HG03558 (cell line): ENCODE data around the gene GSTM4.
"Not testable (repeated sequence)": the region's sequence is repeated elsewhere in the genome, so short reads cannot be mapped to it uniquely, and the experiment has no call there.

Source experiments
- ATAC-seq: cut with Tn5 transposase; IDR thresholded peaks from one replicate; pipeline ENCODE4 v1.9.1; 2021; ENCODE audit warnings: moderate number of reproducible peaks; ENCODE audit not compliant: unreplicated experiment; ENCODE audit errors: extremely low read depth

The GSTM4 gene

GRCh38 chr1:109659997-109660690 lies 4.2 kb downstream of the GSTM4 start:
- no peak for ATAC-seq

GRCh38 chr1:109660691-109661026 lies 4.8 kb downstream of the GSTM4 start:
- ATAC-seq, result not testable (repeated sequence)

DNA sequence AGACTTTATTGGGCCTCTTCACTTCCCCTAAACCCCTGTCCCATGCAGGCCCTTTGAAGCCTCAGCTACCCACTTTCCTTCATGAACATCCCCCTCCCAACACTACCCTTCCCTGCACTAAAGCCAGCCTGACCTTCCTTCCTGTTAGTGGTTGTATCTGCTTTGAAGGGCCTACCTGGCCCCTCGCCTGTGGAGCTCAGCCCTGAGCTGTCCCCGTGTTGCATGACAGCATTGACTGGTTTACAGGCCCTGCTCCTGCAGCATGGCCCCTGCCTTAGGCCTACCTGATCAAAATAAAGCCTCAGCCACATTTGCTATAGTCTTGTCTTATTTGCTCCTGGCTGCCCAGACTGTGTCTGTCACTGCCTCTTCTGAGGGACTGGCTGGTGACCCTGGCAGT lies 5.5 kb downstream of the GSTM4 start:
- no peak for ATAC-seq

GRCh38 chr1:109664671-109665070 lies 8.8 kb downstream of the GSTM4 start:
- no peak for ATAC-seq

DNA sequence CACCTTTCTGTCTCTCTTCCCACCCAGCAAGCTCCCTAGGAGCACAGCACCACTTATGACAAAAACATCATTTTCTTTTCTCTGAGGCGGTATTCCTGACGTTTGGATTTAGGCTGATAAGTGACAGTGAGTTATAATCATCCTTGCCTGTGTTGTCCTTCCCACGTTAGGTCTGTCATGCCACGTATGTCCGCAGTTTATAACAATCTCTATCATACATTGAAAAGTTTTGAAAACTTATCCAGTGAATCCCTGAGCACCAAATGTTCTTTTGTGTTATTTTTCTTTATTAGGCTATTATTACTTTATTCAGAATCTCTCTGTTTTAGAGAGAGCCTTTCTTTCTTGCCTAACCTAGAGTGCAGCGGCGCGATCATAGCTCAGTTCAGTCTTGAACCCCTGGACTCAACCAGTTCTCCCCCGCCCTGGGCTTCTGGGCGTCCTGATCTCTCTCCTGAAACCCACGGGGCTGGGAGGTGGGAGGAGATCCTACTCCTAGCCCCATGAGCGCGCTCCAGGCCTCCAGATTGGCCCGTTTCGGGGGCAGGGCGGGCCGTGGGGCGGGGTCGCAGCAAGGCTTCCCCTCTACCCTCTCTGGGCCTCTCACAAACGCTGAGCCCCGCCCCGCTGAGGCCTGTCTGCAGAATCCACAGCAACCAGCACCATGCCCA lies 11.7 kb downstream of the GSTM4 start, which contains the start of gene GSTM2:
GSTM2 (plus strand) TSS at position 606 of the 671 bp plus-strand sequence; CDS start at position 665, 59 bp downstream.
- ATAC-seq, result peak; percentile 70

DNA sequence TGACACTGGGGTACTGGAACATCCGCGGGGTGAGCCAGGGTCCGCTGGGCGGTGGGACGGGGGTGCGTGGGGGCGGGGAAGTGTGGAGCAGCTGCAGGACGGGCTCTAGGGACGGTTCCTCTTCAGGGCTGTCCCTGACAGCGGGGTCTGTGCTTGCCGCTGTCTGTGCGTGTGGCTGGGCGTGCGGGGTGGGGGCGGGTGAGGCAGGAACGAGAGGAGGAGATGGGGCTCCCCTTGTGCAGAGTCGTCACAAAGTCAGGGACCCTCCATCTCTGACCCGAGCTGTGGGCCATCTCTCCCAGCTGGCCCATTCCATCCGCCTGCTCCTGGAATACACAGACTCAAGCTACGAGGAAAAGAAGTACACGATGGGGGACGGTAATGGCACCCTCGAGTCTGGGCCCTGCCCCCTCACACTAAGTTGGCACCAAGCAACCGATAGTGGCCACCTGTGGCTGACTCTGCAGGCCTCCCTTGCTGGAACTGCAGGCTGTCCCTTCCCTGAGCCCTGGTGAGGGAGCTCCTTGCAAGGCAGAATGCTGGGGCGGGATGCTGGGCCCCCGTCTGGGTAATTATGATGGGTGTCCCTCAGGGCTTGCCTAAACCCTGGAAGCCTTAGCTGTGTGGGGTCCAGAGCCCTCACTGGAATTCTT lies 12.3 kb downstream of the GSTM4 start:
- no peak for ATAC-seq

DNA sequence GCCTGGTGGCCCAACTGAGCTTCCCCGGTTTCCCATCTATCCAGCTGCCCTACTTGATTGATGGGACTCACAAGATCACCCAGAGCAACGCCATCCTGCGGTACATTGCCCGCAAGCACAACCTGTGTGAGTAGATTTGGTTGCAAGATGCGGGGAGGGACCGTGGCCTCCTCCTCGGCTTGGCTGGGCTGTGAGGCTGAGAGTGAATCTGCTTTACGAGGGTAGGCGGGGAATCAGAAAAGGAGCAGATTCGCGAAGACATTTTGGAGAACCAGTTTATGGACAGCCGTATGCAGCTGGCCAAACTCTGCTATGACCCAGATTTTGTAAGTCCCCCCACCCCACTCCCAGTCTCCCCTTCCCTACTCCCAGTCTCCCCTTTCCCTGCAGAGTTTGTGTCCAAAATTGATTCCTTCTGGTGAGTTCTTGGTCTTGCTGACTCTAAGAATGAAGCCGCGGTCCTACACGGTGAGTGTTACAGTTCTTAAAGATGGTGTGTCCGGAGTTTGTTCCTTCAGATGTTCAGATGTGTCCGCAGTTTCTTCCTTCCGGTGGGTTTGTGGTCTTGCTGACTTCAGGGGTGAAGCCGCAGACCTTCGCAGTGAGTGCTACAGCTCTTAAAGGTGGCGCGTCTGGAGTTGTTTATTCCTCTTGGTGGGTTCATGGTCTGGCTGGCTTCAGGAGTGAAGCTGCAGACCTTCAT lies 13.5 kb downstream of the GSTM4 start:
- no peak for ATAC-seq

GRCh38 chr1:109669949-109670302 lies 14.0 kb downstream of the GSTM4 start:
- ATAC-seq, result not testable (repeated sequence)

GRCh38 chr1:109671067-109671466 lies 15.2 kb downstream of the GSTM4 start:
- ATAC-seq, result no peak

DNA sequence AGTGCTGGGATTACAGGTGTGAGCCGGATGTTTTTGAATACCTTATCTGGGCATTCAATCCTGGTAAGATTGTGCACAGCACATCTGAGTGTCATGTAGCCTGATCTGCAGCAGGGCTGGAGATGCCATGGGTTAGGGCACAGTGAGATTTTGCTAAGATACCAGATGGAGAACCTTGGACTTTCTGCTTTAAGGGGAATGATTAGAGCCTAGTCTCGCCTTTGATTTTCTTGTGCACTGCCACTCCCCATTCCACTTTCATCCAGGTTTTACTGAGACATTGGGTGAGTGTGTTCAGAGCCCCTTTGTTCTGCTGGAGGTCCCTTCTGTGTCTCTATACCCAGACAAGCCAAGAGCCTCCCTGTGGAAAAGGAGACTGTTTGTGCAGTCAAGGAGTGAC lies 18.0 kb downstream of the GSTM4 start:
- not testable (repeated sequence) for ATAC-seq

GRCh38 chr1:109676683-109677381 lies 20.9 kb downstream of the GSTM4 start:
- not testable (repeated sequence) for ATAC-seq

DNA sequence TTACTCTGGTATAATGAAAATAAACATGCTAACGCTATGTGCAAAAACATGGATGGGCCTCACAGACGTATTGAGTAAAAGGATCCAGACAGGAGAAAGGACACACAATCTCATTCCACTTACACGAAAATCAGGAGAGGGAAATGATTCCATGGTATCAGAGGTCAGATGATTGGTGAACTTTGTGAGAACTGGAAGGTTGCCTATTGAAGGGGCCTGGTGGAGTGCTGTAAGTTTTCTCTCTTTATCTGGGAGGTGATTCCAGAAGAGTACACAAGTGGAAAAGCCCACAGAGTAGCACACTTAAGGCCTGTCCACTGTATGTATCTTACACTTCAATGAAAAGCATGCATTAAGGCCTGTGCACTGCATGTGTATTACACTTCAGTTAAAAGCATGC lies 21.6 kb downstream of the GSTM4 start:
- no peak for ATAC-seq

DNA sequence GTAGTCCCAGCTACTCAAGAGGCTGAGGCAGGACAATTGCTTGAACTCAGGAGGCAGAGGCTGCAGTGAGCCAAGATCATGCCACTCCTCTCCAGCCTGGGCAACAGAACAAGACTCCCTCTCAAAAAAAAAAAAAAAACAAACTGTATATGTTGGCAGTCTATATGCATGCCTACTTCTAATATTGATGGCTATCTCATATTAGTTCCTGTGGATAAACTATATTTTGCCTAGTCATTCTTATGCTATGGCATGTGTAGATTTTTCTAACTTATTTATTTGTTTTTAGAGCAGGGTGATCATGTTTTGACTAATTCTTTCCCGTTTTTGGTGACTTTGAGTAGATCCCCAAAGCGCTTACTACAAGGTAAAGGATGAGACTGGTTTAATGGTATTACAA lies 22.7 kb downstream of the GSTM4 start:
- not testable (repeated sequence) for ATAC-seq

DNA sequence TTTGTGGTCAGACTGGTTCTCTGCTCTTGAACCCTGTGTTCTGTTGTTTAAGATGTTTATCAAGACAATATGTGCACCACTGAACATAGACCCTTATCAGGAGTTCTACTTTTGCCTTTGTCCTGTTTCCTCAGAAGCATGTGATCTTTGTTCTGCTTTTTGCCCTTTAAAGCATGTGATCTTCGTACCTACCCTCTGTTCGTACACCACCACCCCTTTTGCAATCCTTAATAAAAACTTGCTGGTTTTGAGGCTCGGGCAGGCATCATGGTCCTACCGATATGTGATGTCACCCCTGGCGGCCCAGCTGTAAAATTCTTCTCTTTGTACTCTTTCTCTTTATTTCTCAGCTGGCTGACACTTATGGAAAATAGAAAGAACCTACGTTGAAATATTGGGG lies 28.9 kb downstream of the GSTM4 start:
- ATAC-seq, result not testable (repeated sequence)

GRCh38 chr1:109685399-109685798 lies 29.5 kb downstream of the GSTM4 start:
- ATAC-seq, result not testable (repeated sequence)

- not testable (repeated sequence) for ATAC-seq
Measured at GRCh38 chr1:109685890-109686289, 30.0 kb downstream of the GSTM4 start.

- ATAC-seq, result not testable (repeated sequence)
Measured at GRCh38 chr1:109687109-109687508, 31.2 kb downstream of the GSTM4 start.

DNA sequence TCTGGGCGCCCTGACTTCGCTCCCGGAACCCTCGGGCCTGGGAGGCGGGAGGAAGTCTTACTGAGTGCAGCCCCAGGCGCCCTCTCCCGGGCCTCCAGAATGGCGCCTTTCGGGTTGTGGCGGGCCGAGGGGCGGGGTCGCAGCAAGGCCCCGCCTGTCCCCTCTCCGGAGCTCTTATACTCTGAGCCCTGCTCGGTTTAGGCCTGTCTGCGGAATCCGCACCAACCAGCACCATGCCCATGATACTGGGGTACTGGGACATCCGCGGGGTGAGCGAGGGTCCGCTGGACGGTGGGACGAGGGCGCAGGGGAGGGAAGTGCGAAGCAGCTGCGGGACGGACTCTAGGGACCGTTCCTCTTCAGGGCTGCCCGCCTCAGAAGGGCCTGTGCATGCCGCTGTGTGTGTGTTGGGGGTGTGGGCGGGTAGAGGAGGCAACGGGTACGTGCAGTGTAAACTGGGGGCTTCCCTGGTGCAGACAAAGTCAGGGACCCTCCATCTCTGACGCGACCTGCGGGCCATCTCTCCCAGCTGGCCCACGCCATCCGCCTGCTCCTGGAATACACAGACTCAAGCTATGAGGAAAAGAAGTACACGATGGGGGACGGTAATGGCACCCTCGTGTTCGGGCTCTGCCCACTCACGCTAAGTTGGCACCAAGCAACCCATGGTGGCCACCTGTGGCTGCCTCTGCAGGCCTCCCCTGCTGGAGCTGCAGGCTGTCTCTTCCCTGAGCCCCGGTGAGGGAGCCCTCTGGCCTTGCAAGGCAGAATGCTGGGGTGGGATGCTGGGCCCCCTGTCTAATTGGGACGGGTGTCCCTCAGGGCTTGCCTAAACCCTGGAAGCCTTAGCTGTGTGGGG lies 32.0 kb downstream of the GSTM4 start, which contains the start of gene GSTM1:
GSTM1 (plus strand) TSS at position 177 of the 859 bp plus-strand sequence; CDS start at position 234, 57 bp downstream.
- ATAC-seq, result no peak

DNA sequence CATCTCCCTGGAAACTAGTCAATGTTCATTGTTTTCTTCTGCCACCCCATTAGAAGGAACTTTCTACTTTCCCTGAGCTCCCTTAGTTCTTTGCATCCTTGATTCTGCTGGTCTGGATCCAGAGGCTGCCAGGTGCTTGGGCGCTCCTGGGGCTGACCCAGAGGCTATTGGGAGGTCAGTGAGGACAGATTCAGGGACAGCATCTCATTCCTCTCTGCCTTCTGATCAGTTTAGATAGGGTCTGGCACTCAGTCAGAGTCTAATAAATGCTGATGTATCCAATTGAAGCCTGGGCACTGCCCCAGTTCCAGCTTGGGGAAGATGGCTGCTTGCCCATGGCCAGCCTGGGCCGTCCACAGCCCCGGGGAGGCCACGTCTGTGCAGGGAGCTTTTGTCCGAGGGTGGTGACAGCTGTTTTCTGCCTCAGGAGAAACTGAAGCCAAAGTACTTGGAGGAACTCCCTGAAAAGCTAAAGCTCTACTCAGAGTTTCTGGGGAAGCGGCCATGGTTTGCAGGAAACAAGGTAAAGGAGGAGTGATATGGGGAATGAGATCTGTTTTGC lies 34.0 kb downstream of the GSTM4 start:
- no peak for ATAC-seq
